ENCODE data around the gene PARVB.

PARVB gene

DNA sequence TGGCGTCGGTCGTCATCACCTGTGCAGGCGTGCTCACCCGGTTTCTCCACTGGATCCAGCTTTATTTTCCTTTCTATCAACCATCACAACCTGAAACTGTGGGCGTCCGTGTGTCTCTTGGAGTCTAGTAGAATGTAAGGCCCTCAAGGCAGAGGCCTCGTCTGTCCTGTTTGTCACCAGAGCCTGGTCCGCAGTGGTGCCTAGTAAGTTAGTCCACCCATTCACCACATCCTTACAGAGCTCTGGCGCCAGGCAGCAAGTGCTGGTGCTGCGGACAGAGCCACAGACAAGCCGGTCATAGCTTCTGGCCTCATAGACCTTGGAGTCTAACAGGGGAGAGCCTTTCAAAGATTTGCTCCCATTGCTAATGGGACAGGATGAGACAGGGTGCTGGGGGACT lies 92.2 kb downstream of the PARVB start:
- no peak for DNase-seq

GRCh38 chr22:44116755-44117684 lies 92.9 kb downstream of the PARVB start:
- DNase-seq = no peak

GRCh38 chr22:44117746-44118145 lies 93.6 kb downstream of the PARVB start:
- no peak for DNase-seq

DNA sequence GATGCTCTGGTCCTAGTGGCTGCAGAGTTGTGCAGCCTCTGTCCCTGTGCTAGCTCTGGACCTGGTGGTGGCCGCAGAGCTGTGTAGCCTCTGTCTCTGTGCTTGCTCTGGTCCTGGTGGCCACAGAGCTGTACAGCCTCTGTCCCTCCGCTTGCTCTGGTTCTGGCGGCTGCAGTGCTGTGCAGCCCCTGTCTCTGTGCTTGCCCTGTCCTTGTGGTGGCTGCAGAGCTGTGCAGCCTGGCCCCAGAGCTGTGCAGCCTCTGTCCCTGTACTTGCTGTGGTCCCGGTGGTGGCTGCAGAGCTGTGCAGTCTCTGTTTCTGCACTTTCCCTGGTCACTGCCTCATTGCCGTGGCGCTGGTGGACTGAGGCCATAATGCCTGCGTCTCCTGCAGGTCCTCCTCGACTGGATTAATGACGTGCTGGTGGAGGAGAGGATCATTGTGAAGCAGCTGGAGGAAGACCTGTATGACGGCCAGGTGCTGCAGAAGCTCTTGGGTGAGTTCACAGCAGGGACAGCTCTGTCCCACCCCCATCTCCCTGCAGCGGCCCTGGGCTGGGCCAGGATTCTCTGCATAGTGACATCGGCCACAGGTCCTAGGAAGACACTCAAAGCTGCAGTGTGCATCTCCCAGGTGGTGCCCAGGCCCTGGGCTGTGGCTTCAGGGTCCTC lies 94.7 kb downstream of the PARVB start:
- no peak for DNase-seq

- no peak for DNase-seq
Observed at GRCh38 chr22:44119669-44120313, 95.7 kb downstream of the PARVB start.

- no peak for DNase-seq
Observed at GRCh38 chr22:44120314-44120704, 96.2 kb downstream of the PARVB start.

DNA sequence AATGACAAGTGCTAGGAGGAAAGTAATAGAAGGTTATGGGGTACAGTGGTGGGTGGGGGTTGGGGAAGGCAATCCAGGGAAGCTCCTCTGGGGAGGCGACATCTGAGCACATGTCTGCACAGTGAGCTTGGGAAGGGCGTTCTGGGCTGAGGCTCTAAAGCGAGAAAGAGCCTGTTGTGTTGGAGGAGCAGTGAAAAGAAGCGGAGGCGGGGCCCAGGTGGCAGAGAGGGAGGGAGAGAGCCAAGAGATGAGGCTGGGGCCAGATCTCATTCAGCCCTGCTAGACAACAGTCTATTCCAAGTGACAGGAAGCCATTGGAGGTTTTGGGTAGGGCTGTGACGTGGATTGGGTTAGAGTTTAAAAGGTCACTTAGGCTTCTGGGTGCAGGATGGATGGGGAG lies 101.3 kb downstream of the PARVB start:
- no peak for DNase-seq

- DNase-seq = no peak
Observed at GRCh38 chr22:44126807-44127206, 102.7 kb downstream of the PARVB start.

GRCh38 chr22:44127356-44127755 lies 103.3 kb downstream of the PARVB start:
- DNase-seq = no peak

DNA sequence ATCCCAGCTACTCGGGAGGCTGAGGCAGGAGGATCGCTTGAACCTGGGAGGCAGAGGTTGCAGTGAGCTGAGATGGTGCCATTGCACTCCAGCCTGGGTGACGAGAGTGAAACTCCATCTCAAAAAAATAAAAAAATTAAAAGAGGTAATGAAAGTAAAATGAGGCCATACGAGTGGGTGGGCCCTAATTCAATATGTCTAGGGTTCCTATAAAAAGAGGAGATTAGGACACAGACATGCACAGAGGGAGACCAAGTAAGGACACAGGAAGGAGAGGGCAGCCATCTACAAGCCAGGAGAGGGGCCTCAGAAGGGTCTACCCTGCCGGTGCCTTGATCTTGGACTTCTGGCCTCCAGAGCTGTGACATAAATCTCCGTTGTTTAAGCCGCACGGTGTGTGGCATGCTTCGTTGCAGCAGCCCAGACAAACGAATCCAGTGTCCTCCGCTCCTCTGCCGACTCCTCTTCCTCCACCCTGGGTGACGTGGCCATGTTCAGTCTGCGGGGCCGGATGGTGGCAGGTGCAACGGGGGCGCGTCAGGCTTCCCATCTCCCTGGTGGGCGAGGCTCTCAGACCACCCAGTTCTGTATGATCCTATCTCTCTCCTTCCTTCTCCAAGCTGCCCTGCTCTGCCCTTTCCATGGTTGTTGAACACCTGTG lies 105.0 kb downstream of the PARVB start:
- DNase-seq = no peak

- no peak for DNase-seq
Observed at GRCh38 chr22:44129619-44129976, 105.5 kb downstream of the PARVB start.

- no peak for DNase-seq
Observed at GRCh38 chr22:44130076-44130711, 106.1 kb downstream of the PARVB start.

GRCh38 chr22:44131412-44131811 lies 107.3 kb downstream of the PARVB start:
- DNase-seq = no peak

DNA sequence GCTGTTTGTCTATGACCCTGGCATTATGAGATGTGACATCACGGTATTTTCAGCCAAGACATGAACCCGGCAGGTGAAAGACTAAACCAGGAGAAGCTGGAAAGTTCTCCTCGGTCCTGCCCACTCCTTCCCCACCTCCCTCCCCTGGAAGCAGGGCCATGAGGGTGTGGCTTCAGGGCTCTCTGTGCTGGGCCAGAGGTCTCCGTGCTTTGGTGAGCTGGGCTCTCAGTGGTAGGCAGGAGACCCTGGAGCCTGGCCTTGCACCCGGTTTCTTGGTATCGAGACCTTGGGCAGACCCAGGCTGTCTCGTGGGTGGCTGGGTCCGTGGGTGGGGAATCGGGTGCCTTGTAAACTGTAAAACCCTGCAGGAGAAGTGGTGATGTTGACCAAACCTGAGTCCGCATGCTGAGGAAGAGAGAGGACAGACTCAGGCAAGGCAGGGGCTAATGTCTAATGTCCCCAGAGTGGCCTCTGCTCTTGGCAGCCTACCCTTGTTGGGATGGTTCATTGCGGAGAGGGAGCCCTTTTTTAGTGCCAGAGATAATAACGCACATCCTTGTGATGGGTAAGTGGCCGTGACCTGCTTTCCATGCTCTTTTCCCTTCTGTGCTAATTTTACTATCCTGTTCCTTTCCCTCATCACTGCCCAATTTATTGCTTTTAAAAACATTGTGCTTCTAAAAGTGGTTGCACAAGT lies 108.0 kb downstream of the PARVB start:
- no peak for DNase-seq

DNA sequence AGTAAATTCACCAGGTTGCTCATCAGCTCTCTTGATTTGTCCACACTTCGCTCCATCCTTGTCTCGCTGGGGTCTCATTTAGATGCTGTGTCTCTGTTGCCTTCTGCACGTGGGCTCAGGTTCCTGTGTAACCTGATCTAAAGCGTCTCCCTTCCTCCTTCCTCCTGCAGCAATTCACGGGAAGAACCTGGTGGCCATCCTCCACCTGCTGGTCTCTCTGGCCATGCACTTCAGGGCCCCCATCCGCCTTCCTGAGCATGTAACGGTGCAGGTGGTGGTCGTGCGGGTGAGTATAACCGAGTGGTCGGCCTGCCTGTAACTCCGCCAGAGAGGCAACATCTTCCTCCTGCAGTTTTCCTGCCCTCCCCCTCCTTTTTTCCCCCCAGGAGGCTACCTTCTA lies 108.6 kb downstream of the PARVB start:
- no peak for DNase-seq

- no peak for DNase-seq
Observed at GRCh38 chr22:44133161-44133560, 109.1 kb downstream of the PARVB start.

GRCh38 chr22:44133901-44134571 lies 109.9 kb downstream of the PARVB start:
- DNase-seq = no peak

GRCh38 chr22:44136112-44136511 lies 112.0 kb downstream of the PARVB start:
- no peak for DNase-seq

GRCh38 chr22:44136786-44137185 lies 112.7 kb downstream of the PARVB start:
- DNase-seq = no peak

DNA sequence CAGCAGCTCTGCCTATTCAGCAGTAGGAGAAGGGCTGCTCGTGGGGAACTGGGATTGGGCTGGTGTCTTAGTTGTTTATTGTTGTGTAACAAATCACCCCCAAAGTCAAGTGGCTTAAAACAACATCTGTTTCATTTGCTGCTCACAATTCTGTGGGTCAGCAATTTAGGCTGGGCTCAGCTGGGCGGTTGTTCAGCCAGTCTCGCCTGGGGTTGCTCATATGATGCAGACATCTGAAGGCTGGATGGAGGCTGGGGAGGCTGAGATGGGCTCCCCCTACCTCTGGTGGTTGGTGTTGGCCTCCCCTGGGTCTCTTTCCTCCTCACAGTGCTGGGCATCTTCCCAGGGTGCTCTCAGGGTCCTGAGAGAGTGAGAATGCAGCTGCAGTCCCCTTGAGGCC lies 113.3 kb downstream of the PARVB start:
- no peak for DNase-seq

- DNase-seq = no peak
Observed at GRCh38 chr22:44139773-44140172, 115.7 kb downstream of the PARVB start.

Data from activated CD4-positive, alpha-beta T cell treated with anti-CD3 and anti-CD28 coated beads for 4 hours (primary cell).